K562 (cell line): ENCODE results near the gene CREB3L4. TPM values are rescaled to one million over a fixed set of nuclear protein-coding genes. Genes with fewer than 3 reads are reported as not detected.

Source experiments
- BDP1 ChIP-seq: IDR thresholded peaks from 3 replicates; pipeline ENCODE4 v1.6.1; 2011; ENCODE audit not compliant: insufficient read length, insufficient read depth
- FOXM1 ChIP-seq, 2 experiments: fragments of 450-650 bp in 1 of 2; sonication (generic) in 1 of 2; formaldehyde crosslinking in 1 of 2; IDR thresholded peaks; 2 replicates each; pipeline versions ENCODE4 v1.6.1 to v1.9.0; 2017 to 2022; ENCODE audit warnings: low read depth in 2 of 2, mild to moderate bottlenecking in 2 of 2, missing genetic modification reagents in 1 of 2, moderate library complexity in 1 of 2
- HMGN3 ChIP-seq: IDR thresholded peaks from 2 replicates; pipeline ENCODE4 v1.6.1; 2011; ENCODE audit warnings: borderline replicate concordance, low read depth, mild to moderate bottlenecking, mixed read lengths, low read length; ENCODE audit not compliant: insufficient read length; ENCODE audit errors: extremely low read depth
- KDM5B ChIP-seq: fragments of 200-600 bp; sonication (generic); IDR thresholded peaks from 2 replicates; pipeline ENCODE4 v1.6.1; 2012; ENCODE audit warnings: low read depth, mild to moderate bottlenecking, moderate library complexity, low read length, control low read depth, inconsistent platforms; ENCODE audit not compliant: insufficient replicate concordance
- MYC ChIP-seq, 2 experiments: fragments of 250-450 bp in 1 of 2; sonication (Bioruptor Pico) in 1 of 2; IDR thresholded peaks; 2 replicates each; pipeline versions ENCODE4 v1.5.1 to v1.6.1; 2012 to 2021; ENCODE audit warnings: low read depth in 2 of 2, borderline replicate concordance in 1 of 2, improper control_type of control experiment in 1 of 2, low read length in 1 of 2, mild to moderate bottlenecking in 1 of 2, moderate library complexity in 1 of 2
- PHF21A ChIP-seq: fragments of 450-650 bp; IDR thresholded peaks from 2 replicates; pipeline ENCODE4 v1.6.1; 2017; ENCODE audit warnings: low read depth, borderline replicate concordance
- SNIP1 ChIP-seq: fragments of 450-650 bp; IDR thresholded peaks from 2 replicates; pipeline ENCODE4 v1.7.1; 2017; ENCODE audit warnings: low read depth, mild to moderate bottlenecking
- SP1 ChIP-seq: sonication (generic); formaldehyde crosslinking; IDR thresholded peaks from 2 replicates; pipeline ENCODE4 v1.8.1; 2022; ENCODE audit warnings: mild to moderate bottlenecking, missing genetic modification reagents
- ZC3H11A ChIP-seq: IDR thresholded peaks from 2 replicates; pipeline ENCODE4 v1.6.1; 2012; ENCODE audit warnings: low read depth, low read length, improper control_type of control experiment
- polyA plus RNA-seq, 8 experiments: library from polyadenylated mRNA; depleted of rRNA in 4 of 8; stranded (reverse) in 5 of 8; unstranded in 3 of 8; fragments of >200 nt; fragmentation: Nextera tagmentation in 2 of 8; fragmentation: Illumina TruSeq in 1 of 8; extraction: Ambion mirVana in 2 of 8; extraction: Trizol in 1 of 8; gene quantifications; 2 replicates each; pipeline versions ENCODE4 v1.2.1 to v1.2.3, GENCODE V29; 2011 to 2014; ENCODE audit warnings: inconsistent platforms in 1 of 8, missing spikeins in 1 of 8
- total RNA-seq, 7 experiments: library from RNA; depleted of rRNA in 6 of 7; stranded (reverse); fragments of >200 nt in 6 of 7; fragmentation: Illumina TruSeq in 2 of 7; extraction: Trizol in 2 of 7; gene quantifications; 2 replicates each; pipeline versions ENCODE4 v1.2.1 to v1.2.3, GENCODE V29; 2011 to 2021; ENCODE audit warnings: low replicate concordance in 1 of 7
- TF ChIP-seq, protein P1 (sequence below): fragments of 250-450 bp; sonication (Bioruptor Pico); IDR thresholded peaks from 2 replicates; pipeline ENCODE4 v1.5.0; 2021; ENCODE audit warnings: mild to moderate bottlenecking, borderline replicate concordance
- TF ChIP-seq, protein P2 (sequence below): fragments of 450-650 bp; IDR thresholded peaks from 2 replicates; pipeline ENCODE4 v1.6.1; 2017; ENCODE audit warnings: antibody characterized with exemption, mild to moderate bottlenecking
- TF ChIP-seq, protein P3 (sequence below): fragments of 250-450 bp; sonication (Bioruptor Pico); IDR thresholded peaks from 2 replicates; pipeline ENCODE4 v1.4.0; 2020
- TF ChIP-seq, protein P4 (sequence below): sonication (generic); formaldehyde crosslinking; IDR thresholded peaks from 2 replicates; pipeline ENCODE4 v1.8.0; 2022; ENCODE audit warnings: mild to moderate bottlenecking, missing genetic modification reagents
- TF ChIP-seq, protein P5 (sequence below): fragments of 450-650 bp; IDR thresholded peaks from 2 replicates; pipeline ENCODE4 v1.6.1; 2016; ENCODE audit warnings: antibody characterized with exemption

The CREB3L4 gene
- total and polyA plus RNA-seq, 9 of the 15 experiments (the other 6 are each of a cell fraction or from before 2014, with no cell fraction given): 9.9 to 18.6 (median 13.9) TPM

DNA sequence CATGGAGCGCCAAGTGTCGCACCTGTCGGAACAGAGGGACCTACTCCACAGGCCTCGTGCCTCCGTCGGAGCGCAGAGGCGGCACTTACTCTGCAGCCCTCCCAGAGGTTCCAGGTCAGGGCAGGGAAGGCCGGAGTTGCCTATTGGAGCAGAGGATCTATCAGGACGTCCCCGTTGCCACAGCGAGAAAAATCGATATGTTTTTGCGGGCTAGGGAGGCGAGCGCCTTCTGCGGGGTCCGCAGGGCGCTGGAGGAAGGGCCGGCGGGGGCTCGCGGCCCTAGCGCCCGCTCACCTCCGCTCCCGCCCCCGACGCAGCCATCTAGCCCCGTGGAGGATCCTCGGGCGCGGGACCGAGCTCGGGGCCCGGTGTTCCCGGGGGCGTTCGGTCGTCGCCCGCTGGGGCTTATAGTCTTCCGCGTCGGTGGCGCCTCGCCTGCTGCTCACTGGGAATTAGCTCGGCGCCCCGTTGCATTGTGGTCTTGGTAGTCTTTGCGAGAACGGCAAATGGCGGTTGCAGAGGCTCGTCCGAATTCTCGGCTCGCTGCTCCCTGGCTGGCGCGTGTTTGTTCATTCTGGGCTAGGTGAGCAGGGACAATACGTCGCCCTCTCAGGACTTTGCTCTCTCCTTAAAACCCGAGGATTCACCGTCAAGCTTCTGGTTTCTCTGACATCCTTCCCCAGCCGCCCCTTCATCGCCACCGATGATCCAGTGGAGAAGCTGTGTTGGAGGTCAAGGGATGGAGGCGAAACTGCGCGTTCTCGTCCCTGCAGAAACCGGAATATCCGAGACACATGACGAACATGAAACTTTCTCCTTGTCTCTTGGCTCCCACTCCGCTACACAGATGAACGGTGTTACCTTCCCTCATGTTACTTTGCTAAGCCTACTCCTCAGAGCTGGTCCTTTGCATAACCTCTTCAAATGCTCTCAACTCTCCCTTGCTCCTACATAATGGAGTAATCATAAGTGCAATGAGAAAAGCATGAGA is 9.8 kb downstream of the CREB3L4 start, which contains the start of gene JTB (continued):
- TF ChIP-seq PHF21A (no peak), FOXM1 (IDR thresholded peaks at IDR 0.05; ENCODE audit: low read depth) (no peak), FOXM1 (CRISPR knock-in tag; IDR thresholded peaks at IDR 0.05; ENCODE audit: low read depth) (0 out of 2 replicates have a peak, but pooled peaks have one; percentile 2), BDP1 (no peak), SNIP1 (no peak), MYC (IDR thresholded peaks at IDR 0.05; ENCODE audit: low read depth, low read length) (peak; percentile 8; the same call in 1 of the 2 replicates), MYC (CRISPR knock-in tag; IDR thresholded peaks at IDR 0.05; ENCODE audit: borderline replicate concordance, low read depth) (no peak; the same call in 1 of the 2 replicates), ZC3H11A (no peak), HMGN3 (peak; percentile 66), SP1 (CRISPR knock-in tag) (peak; percentile 38; the same call in 1 of the 2 replicates), KDM5B (peak; percentile 89)
- TF ChIP-seq, protein P1, sequence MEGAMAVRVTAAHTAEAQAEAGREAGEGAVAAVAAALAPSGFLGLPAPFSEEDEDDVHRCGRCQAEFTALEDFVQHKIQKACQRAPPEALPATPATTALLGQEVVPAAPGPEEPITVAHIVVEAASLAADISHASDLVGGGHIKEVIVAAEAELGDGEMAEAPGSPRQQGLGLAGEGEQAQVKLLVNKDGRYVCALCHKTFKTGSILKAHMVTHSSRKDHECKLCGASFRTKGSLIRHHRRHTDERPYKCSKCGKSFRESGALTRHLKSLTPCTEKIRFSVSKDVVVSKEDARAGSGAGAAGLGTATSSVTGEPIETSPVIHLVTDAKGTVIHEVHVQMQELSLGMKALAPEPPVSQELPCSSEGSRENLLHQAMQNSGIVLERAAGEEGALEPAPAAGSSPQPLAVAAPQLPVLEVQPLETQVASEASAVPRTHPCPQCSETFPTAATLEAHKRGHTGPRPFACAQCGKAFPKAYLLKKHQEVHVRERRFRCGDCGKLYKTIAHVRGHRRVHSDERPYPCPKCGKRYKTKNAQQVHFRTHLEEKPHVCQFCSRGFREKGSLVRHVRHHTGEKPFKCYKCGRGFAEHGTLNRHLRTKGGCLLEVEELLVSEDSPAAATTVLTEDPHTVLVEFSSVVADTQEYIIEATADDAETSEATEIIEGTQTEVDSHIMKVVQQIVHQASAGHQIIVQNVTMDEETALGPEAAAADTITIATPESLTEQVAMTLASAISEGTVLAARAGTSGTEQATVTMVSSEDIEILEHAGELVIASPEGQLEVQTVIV (CRISPR knock-in tag): no peak
- TF ChIP-seq, protein P2, sequence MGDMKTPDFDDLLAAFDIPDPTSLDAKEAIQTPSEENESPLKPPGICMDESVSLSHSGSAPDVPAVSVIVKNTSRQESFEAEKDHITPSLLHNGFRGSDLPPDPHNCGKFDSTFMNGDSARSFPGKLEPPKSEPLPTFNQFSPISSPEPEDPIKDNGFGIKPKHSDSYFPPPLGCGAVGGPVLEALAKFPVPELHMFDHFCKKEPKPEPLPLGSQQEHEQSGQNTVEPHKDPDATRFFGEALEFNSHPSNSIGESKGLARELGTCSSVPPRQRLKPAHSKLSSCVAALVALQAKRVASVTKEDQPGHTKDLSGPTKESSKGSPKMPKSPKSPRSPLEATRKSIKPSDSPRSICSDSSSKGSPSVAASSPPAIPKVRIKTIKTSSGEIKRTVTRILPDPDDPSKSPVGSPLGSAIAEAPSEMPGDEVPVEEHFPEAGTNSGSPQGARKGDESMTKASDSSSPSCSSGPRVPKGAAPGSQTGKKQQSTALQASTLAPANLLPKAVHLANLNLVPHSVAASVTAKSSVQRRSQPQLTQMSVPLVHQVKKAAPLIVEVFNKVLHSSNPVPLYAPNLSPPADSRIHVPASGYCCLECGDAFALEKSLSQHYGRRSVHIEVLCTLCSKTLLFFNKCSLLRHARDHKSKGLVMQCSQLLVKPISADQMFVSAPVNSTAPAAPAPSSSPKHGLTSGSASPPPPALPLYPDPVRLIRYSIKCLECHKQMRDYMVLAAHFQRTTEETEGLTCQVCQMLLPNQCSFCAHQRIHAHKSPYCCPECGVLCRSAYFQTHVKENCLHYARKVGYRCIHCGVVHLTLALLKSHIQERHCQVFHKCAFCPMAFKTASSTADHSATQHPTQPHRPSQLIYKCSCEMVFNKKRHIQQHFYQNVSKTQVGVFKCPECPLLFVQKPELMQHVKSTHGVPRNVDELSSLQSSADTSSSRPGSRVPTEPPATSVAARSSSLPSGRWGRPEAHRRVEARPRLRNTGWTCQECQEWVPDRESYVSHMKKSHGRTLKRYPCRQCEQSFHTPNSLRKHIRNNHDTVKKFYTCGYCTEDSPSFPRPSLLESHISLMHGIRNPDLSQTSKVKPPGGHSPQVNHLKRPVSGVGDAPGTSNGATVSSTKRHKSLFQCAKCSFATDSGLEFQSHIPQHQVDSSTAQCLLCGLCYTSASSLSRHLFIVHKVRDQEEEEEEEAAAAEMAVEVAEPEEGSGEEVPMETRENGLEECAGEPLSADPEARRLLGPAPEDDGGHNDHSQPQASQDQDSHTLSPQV: 0 out of 2 replicates have a peak, but pooled peaks have one; percentile 18
- TF ChIP-seq, protein P3, sequence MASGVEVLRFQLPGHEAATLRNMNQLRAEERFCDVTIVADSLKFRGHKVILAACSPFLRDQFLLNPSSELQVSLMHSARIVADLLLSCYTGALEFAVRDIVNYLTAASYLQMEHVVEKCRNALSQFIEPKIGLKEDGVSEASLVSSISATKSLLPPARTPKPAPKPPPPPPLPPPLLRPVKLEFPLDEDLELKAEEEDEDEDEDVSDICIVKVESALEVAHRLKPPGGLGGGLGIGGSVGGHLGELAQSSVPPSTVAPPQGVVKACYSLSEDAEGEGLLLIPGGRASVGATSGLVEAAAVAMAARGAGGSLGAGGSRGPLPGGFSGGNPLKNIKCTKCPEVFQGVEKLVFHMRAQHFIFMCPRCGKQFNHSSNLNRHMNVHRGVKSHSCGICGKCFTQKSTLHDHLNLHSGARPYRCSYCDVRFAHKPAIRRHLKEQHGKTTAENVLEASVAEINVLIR (CRISPR knock-in tag): 0 out of 2 replicates have a peak, but pooled peaks have one; percentile 17
- TF ChIP-seq, protein P4, sequence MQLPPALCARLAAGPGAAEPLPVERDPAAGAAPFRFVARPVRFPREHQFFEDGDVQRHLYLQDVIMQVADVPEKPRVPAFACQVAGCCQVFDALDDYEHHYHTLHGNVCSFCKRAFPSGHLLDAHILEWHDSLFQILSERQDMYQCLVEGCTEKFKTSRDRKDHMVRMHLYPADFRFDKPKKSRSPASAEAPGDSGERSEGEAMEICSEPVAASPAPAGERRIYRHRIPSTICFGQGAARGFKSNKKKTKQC (CRISPR knock-in tag): peak; percentile 16; the same call in 1 of the 2 replicates
- TF ChIP-seq, protein P5, sequence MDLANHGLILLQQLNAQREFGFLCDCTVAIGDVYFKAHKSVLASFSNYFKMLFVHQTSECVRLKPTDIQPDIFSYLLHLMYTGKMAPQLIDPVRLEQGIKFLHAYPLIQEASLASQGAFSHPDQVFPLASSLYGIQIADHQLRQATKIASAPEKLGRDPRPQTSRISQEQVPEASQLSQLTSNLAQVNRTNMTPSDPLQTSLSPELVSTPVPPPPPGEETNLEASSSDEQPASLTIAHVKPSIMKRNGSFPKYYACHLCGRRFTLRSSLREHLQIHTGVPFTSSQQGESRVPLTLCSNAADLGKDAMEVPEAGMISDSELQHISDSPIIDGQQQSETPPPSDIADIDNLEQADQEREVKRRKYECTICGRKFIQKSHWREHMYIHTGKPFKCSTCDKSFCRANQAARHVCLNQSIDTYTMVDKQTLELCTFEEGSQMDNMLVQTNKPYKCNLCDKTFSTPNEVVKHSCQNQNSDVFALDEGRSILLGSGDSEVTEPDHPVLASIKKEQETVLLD: no peak
